HG02884 (cell line): ENCODE data around the gene CAPN12.

Experiments used
- ATAC-seq: cut with Tn5 transposase; IDR thresholded peaks from one replicate; pipeline ENCODE4 v1.9.1; 2021; ENCODE audit warnings: mild to moderate bottlenecking, moderate library complexity; ENCODE audit not compliant: unreplicated experiment

CAPN12 gene

DNA sequence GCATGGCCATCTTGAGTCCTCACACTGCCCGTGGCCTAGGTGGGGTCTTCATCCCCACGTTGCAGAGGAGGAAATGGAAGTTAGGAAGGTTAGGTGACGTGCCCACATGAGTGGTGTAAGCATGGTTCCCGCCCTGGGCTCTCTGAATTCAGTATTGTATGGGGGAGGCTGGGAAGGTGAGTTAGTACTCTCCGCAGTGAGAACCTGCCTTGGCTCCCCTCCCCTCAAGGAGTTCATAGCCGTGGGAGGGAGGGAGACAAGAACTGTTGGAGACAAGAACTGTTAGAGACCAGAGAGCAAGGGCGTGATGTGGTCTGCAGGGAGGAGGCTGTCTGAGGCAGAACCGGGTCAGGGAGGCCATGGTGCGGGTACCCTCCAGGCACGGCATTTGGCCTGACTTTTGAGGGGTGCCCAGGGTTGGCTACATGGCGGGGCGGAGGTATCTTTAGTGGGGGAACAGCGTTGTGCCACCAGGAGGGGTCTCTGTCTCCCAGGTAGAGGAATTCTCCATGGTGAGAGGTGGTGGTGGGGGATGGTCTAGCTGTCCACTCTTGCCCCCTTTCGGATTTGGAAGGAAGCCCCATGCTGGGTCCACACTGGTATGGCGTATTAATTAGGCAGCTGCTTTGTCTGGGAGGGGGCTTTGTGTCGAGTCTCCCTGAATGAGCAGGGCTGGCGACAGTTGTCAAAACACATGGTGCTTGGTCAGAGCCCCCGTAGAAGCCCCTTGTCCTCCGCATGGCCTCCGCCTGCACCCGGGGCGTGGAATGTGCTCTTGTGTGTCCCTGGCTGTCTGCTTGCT lies 45.8 kb downstream of the CAPN12 start:
- ATAC-seq: no peak

DNA sequence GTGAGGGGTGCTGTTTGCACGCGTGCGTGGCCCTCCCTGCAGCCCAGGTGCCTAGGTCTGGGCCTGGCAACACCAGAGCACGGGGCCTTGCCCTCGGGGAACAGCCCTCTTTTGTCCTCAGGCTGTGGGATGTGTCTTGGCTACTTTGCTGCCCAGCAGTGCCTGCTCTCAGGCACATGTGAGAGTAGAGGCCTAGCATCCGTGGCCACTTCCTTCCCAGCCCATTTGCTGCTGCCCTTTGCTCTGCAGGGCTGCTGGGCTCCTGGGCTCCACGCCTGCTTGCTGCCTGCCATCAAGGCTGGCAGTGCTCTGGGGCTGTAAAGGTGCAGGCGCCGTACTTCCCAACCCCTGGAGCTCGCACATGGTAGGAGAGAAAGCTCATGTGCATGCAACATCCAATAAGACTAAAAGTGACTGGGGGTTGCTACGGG lies 46.6 kb downstream of the CAPN12 start:
- no peak for ATAC-seq

GRCh38 chr19:38697197-38697596 lies 47.1 kb downstream of the CAPN12 start:
- no peak for ATAC-seq

- no peak for ATAC-seq
These were observed 47.6 kb downstream of the CAPN12 start for GRCh38 chr19:38696729-38697055.

- no peak for ATAC-seq
These were observed 48.2 kb downstream of the CAPN12 start for GRCh38 chr19:38695832-38696728.

DNA sequence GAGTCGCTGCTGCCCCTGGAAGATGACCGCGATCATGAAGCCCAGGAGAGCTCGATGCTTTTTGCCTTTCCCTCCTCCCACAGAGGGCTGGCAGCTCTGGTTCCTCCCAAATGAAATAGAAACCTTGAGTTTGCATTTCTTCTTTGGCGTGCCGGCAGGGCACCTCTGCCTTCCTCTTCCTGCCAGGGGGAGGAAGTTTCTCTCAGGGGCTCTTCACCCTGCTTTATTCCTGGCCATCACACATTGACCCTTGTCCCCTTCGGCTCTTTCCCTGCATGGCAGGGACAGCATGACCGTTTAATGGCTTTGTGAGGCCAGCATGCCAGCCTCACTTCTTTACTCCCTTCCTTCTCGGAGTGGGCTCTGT lies 49.0 kb downstream of the CAPN12 start:
- ATAC-seq: no peak

DNA sequence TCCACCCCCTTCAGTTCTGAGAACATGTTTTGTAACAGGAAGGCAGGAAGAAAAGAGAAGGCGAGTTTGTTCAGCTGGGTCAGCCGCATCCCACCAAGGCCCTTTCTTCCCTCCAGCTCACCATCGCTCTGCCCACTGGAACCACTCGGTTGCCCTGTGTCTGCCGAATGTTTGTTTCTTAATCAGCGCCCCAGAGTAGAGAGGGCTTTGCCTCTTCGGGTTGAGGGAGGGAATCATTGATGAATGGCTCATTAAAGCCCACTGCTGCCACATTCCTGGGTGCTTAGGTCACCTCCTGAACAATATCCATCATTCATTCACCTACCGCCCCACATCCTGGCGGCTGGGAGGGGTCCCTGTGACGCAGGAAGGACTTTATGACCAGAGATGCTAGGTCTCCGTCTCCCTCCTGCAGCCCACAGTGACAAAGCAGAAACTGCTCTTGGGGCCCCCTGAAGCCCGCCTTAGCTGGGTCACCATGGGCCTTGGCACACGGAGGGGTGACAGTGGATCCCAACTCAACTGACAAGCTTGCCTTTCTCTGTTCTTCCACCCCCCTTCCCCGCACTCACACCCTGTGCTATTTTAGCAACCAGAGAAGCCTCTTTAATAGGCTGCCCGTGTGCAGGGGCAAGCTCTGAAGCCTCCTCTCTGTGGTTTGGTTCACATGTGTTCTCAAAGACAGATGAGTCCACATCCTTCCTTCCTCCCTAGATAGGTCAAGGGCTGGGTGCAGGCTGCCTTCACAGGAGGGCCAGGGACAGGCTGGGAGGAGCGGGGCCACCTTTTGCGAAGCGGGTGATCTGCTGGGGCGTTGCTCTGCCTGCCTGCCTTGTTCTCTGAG lies 50.7 kb downstream of the CAPN12 start:
- no peak for ATAC-seq

GRCh38 chr19:38692458-38693379 lies 51.6 kb downstream of the CAPN12 start:
- no peak for ATAC-seq

- ATAC-seq: no peak
These were observed 52.3 kb downstream of the CAPN12 start for GRCh38 chr19:38691938-38692457.

DNA sequence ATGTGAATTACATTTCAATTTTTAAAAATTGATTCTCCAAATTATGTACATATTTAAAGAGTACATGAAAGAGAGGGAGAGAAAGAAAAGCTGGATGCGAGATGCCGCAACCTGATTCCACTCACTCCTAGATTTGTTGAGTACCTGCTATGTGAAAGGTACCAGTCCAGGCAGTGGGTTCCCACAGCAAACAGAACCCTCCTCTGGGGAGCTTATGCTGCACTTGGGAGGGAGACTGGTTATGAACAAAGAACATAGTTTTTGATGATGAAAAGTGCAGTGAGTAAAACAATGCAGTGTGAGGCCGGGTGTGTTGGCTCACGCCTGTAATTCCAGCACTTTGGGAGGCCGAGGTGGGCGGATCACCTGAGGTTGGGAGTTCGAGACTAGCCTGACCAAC lies 53.4 kb downstream of the CAPN12 start:
- ATAC-seq: no peak

GRCh38 chr19:38690146-38690545 lies 54.1 kb downstream of the CAPN12 start:
- ATAC-seq: no peak

DNA sequence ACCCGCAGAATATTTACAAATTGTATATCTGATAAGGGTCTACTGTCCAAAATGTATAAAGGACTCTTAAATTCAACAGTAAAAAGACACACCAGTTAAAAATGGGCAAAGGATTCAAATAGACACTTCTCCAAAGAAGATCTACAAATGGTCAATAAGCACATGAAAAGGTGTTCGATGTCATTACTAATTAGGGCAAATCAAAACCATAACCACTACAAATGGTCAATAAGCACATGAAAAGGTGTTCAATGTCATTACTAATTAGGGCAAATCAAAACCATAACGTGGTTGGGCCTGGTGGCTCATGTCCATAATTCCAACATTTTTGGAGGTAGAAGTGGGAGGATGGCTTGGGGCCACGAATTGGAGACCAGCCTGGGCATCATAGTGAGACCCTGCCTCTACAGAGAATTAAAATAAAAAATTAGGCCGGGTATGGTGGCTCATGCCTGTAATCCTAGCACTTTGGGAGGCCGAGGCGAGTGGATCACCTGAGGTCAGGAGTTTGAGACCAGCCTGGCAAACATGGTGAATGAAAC lies 56.4 kb downstream of the CAPN12 start:
- no peak for ATAC-seq

DNA sequence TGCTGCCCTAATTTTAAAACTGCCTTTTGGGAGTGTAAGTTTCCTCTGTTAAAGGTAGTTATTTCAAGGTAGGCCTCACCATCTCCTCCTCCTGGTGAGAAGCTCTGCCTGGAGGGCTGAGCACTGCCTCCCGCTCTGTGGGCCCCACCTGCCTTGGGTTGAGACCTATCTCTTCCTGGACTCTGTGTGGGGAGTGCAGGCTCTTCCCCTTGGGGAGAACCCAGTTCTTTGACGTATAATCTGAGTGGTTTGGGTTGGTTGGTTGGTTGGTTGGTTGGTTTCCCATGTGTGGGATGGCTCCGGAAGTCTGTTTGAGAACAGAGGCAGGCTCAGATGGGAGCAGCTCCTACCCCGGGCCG lies 57.8 kb downstream of the CAPN12 start:
- no peak for ATAC-seq

DNA sequence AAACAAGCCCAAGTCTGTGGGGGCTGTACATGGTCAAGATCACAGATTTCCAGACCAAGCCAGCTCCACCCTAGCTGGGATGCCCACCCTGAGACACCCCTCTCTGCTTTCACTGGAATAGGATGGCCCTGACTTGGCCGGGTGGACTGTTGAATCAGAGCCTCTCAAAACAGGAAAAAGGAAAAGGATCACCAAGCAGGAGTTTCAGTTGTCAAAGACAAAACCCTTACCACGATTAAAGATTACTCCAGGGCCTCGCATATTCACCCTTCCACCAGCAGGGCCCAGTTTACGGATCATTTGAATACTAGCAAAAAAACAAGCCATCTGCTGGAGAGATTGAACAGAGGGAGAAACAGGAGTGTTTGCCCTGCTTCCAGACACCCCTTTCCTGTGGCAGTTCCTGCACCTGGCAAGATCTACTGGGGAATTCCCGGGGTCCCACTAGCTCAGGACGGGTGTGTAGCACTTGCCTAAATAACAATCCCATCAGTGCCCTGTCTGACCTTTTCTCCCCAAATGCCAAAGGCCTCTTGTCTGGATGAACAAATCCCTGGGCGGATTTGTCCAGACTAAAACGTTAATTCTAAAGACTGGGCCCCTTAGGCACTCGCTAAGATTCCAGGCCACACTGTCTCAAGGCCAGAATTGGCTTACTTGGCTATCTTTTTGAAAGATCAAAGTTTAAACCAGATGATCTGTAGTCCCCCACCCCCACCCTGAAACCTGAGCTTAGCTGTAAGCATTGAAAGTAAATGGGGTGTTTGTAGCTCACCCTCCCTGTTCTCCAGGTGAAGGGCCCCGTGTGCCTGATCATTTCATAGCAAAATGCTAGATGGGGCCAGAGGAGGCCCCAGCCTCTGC lies 58.4 kb downstream of the CAPN12 start:
- ATAC-seq: no peak

GRCh38 chr19:38684862-38685665 lies 59.2 kb downstream of the CAPN12 start:
- no peak for ATAC-seq

- no peak for ATAC-seq
These were observed 60.0 kb downstream of the CAPN12 start for GRCh38 chr19:38684078-38684861.

GRCh38 chr19:38683393-38684077 lies 60.7 kb downstream of the CAPN12 start:
- no peak for ATAC-seq
